HG02938 (cell line): ENCODE measurements around the gene CHAF1A.

Experiments used
- ATAC-seq: cut with Tn5 transposase; IDR thresholded peaks from one replicate; pipeline ENCODE4 v1.9.1; 2021; ENCODE audit warnings: mild to moderate bottlenecking, moderate library complexity; ENCODE audit not compliant: unreplicated experiment

CHAF1A gene

DNA sequence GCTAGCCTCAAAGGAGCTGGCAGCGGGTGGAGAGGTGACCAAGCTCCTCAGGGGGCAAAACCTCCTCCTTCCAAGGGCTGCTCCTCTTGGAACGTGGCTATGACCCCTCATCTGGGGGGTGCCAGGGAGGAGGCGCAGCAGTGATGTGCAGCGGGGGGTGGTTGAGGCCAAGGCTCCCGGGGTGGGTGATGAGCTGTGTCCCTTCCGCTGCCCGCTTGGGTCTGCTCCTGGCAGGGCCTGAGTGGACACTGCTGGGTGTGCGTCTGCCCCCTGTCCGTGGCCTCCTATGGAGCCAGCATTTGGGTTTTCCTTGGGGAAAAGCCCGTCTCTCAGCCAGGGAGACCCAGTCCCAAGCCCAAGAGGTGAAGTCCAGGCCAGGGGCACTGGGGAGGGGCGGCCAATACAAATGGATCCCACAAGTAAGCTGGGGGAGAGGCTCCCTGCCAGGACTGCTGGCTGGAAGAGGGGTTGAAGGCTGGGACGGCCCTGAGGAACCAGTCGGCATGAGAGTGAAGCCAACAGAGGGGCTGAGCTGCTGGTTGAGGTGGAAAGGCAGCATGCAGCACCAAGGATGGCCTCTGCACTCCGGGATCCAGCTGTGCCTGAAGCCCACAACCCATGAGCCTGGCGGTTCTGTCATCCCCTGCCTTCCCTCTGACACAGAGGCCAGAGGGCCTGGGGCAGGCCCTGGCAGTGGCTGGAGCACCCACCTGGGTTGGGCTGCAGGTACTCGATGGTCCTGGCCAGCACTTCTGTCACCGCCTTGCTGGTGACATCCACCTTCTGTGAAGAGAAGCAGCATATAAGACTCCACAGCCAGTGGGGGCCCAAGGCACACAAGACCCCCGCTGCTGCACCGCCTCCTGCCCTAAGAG lies 36.4 kb upstream of the CHAF1A start:
- ATAC-seq: no peak

DNA sequence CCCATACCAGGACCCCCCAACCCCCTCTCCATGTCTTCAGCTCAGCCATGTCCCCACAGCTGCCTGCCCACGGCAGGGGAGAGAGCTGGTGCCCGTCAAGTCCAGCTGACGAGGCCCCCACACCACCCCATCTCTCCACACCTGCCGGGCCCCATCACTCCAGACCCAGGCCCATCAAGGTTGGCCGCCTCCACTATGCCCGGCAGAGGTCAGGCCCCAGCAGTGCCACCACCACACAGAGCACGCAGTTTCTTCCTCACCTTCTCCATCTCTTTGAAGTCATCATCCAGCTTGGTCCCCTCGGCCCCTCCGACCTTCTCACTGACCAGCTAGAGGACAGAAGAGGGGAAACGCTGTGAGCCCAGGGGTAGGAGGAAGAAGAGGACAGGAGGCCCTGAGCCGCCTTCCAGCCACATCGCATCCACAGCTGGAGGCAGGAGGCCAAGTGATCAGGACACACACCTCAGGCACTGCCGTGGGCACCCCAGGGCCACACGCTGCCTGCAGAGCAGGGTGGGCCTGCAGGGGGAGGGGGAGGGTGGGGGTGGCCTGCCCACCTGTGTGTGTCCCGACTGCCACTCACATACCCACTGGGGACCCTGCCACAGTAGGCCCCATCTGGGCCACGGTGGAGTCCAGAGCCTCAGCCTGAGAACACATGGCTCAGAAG lies 35.6 kb upstream of the CHAF1A start:
- no peak for ATAC-seq

DNA sequence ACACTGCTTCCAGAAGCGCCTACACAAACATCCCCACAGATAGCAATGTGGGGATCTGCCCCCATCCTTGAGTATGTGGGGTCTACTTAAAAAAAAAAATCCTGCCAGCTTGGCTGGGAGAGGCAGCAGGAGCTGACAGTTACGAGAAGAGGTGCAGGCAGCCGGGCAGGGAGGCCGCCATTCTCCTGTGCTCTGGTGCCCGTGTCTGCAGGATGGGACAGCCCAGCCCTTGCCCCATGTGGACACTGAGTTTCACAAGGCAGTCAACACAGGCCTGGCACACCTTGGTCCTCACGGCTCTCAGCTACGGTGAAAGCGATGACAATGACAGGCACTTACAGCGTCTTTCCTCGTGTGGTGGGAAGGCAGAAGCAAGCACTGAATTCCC lies 35.1 kb upstream of the CHAF1A start:
- no peak for ATAC-seq

DNA sequence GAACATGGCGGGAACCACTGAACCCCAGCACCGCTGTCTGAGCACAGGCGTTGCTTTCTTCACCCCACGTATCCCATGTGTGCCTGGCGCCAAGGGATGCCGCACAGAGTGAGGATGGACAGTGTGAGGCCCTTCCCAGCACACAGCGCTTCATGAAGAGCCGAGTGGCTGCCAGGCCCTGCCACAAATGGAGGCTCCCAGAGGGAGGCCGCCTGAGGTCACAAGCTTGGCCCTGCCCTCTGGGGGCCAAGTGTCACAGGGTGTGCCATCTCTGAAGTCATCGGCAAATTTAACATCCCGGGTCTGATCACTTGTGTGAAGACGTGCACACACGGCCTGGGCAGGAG lies 34.7 kb upstream of the CHAF1A start:
- ATAC-seq: no peak

DNA sequence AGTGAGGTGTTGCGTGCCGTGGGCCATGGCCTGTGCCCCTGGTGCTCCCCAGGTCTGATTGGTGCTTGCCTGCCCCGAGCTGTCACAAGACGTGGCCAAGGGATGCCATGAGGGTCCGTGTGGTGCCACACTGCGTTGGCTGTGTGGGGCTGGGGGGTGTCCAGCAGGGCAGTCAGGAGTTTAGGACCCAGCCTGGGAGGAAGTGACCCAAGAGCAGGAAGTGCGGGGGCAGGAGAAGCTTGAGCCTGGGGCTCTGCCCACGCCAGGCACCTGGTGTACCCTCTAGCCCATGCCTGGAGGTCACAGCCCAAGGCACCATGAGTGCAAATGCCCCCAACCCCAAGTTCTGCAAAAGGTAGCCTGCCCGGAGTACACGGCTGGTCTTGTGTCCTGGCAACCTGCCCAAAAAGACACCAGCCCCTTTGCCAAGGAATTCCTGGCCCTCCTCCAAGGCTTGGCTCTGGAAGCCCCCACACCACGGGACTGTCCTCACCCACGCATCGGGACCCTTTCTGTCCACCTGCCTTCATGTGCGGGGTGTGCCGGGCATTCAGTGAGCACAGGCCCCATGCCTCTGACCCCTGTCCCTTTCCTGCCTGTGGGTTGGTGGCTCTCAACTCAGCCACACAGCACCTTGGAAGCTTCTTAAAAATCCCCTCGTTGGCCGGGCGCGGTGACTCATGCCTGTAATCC lies 34.2 kb upstream of the CHAF1A start:
- no peak for ATAC-seq

DNA sequence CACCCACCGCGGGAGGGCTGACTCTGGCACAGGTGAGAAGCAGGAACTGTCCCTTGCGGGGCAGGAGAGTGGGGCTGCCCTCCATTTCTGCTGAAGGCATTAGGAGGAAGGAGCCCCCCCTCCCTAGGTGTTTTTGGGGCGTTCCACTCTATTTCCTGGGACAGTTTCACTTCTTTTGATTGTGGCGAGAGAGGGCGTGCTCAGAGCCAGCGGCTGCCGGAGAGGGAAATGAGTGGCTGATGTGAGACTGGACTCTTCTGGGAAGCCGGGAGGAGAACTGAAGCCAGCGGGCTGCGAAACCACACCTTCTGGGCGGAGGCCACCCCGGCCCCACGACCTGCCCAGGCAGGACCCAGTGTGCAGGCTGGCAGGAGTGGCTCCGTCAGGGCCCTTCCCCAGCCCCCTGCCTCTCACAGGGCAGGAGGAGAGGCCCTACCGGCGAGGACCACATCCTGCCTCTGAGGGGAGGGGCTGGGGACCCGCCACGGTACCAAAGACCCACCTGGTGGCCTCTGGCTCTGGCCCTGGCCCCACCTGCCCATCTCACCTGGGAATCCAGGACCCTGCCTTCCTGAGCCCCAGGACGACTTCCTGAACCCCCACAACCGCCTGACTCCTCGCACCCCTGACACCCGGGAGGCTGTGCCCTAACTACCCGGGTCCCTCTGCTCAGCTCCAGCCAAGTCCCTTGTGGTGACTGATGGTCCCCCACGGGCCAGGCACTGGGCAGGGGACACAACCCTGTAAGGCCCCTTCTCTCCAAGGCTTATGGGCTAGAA lies 33.1 kb upstream of the CHAF1A start:
- ATAC-seq: peak; percentile 46

DNA sequence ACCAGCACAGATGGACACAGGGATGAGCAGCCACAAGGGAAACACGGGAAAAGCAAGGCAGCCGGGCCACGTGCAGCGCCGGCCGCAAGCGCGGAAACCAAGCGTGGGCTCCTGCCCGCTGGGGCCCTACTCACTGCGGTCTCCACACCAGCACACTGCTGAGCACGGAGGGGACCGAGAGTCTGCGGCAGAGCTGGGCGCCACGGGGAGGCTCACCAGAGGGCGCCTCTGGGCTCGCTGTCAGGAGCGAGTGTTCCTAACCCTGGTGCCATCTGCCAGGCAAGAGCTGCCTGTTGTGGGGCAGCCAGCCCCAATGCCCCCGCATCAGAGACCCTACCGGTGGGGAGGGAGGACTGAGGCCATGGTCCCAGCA lies 32.6 kb upstream of the CHAF1A start:
- ATAC-seq: no peak

DNA sequence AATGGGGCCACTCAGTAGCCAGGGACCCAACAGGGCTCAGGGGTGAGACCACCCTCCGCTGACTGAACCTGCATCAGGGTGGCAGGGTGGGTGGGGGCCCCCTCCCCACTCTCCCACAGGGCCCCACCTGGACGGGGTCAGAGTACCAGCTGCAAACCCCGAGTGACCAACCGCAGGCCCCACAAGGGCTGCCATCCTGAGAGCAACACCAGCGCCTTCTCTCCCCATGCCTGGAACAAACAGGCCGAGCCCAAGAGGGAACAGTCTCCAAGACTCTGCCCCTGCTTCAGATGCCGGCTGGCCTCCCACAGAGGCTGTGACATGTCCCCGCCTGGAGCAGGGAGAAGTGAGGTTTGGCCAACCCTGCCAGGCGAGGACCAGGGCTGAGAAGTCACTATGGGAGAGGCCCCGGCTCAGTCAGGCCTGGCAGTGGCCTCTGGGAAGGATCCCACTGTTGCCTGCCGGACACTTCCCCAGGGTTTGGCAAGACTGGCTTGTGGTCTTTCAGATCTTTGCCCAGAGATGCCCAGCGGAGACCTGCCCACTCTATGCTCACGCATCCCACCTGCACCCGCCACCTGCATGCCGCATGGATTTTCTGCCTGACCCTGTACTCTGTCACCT lies 31.9 kb upstream of the CHAF1A start:
- ATAC-seq: no peak

DNA sequence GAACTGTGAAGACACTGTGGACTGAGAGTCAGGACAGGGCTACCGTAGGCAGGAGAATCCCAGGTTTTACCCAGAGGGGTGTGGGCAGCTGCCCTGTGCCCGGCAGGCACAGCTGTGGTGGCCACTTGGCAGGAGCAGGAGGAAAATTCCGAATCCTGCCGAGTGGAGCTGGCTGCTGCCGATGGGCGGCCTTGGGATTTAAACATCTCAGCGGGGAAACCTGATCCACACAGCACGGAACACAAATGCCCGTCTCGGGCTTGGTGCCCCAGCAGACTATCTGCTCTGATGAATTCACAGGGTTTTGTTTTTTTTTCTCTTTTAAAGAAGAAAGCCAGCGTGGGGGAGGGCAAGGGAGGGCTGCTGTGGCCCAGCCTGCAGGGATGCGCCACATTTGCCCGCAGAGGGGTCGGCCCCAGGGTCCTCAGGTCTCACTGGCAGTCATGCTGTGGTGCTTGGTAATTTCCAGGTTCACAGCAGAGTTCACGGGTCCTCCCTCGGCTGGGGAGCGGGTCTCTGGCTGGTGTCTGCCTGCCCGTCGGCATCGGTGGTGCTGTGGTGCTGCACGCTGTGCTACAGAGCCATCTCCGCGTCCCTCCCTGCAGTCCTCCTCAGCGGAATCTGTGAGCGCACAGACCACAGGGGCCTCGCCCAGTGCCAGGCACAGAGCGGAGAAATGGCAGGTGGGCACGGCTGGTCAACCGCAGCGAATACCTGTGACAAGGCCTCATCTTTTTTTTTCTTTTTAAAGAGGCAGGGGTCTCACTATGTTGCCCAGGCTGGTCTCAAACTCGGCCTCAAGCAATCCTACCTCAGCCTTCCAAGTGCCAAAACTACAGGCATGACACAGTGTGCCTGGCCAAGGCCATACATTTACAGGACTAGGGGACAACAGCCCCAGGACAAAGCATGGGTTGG lies 30.9 kb upstream of the CHAF1A start:
- ATAC-seq: no peak

DNA sequence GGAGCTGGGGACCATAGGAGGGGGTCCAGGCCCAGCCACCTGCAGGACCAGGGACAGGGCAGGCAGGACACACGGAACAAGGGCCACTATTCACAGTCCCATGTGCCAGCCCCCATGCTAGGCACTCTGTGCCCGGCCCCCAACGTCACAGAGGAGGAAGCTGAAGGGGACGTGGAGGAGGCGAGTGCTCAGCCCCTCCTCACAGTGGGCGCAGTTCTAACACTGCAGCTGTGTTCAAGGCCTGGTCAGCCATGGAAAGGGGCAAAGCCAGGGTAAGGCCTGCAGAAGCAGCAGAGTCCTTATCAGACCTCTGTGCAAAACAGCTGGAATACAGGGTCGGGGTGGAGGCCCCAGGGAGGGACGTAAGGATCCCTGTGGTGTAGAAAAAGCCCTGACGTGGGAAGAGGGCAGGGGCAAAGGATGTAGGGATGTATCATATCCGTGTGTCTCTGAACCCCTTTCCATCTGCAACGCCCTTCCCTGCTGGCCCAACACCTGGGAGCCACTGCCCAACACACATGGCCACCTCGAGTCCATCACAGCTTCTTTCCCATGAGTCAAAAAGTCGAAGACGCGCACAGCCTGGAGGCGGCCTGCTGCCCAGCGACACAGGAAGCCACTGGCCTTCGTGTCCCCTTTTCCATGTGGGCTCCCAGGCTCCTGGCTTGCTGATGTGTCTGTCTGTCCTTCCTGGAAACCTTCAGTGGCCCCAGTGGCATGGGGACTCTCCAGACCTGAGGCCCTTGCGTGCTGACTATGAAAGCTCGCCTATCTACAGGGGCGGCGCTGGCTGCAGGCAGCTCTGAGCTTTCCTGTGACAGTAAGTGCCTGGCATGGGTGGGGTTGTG lies 30.1 kb upstream of the CHAF1A start:
- ATAC-seq: no peak

DNA sequence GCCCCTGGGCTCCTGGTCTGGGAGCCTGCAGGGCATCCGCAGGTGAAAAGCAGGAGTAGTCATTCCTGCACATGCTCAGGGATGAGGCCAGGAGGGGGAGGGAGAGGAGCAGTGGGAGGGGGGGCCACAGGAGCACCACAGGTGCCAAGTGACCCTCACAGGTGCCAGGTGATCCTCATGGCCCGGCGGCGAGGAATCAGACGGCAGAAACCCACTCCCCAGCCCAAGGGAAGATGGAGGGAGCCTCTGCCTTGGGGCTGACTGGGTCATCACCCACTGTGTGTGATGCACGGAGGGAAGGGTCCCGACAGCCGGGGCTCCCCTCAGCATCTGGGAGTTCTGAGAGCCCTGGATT lies 29.4 kb upstream of the CHAF1A start:
- ATAC-seq: no peak

DNA sequence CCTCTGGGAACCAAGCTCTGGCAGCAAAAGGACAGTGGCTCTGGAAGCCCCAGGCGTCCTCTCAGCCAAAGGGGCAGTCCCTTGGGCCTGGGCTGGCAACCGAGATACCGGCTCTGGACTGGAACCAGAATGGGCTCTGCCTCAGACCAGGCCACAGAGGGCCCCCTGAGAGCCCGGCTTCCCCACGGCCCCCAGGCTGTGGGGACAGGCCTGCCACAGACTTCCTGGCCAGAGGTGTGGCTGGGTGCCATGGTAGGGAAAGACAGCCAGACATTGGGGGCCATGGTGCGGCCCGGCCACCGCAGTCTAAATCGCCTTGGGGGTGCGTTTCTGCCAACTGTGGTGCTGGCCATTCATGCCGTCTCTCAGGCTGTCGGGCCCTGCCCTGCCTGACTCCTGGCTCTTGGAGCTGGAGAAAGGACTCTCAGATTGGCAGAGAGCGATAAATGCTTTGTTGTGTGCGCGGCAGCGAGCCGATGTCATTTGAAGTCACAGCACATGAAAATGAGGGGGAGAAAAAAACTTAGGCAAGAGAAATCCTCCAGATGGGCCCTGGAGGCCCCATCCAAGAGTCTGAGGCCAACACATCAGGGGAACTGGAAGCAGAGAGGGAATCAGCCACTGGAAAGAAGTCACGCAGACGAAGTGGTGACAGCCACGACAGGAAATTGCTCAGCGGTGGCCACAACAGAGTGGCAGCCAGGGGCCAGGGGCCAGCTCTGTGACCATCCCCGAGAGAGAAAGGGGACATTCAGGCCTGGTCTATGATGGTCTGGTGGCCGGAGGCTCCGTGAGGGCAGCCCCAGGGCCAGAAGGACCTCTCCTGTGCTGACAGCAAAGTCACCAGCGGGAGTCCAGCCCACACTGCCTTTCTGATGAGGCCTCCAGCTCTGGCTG lies 28.6 kb upstream of the CHAF1A start:
- ATAC-seq: no peak

DNA sequence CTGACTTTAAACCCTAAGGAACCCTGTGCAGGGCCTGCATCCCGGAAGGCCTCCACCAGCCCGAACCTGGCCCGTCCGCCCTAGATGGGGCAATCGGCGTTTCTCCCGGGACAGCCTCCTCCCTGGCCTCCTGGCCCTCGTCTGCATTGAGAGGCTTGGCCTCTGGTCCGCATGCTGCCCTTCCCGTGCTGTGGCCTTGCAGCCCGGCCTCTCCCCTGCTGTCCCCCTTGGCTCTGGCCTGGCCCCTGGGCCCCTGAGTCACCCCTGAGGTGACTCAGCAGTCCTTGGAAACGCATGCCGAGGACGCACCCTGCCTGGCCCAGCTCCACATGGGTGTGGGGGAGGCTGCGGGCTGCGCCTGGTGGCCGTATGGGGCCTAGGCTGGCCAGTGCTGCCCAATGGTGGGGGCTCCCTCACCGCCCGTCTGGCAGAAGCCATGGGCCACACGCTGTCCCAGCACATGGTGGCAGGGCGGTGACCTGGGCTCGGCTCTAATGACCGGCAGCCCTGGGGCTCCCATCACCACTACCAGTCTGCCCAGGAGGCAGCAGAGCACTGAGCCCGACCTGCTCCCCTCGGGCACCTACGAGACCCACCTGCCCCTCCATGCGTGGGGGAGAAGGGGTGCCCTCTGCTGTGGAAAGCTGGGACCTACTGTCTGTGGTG lies 27.8 kb upstream of the CHAF1A start:
- ATAC-seq: no peak

DNA sequence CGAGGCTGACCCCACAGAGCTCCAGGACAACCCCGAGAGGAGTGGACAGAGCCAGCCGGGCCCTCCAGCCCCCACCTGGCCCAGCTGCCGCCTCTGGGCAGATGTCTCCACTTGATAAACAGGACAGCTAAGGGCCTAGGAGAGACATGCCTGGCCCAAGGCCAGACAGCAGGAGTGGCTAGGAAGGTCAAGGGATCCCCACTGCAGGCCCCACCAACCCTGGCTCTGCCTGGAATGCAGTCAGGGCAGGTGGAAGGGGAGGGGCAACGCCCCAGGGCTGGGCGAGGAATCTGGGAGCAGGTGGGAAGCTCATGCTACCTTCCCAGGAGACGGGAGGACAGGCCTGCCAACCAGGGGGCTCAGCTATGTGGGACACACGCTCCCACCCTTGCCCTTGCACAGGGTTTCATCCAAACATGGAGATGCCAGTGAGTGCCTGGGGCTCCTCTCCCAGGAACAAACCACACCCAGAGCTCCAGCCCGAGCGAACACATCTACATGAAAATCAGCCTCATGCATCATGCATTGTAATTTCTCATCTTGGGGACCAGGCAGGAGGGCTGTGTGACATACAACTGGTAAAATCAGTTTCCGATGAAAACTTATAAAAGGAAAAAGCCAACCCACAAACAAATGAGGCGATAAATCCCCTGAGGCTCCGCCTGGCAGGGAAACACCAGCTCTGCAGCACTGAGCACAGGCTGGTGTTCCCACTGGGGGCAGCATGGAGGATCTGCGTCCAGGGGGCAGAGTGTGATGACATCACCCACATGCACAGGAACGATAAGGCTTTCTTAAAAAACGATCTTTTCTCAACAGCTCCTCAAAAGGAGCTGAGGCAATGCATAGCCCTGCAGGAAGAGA lies 27.0 kb upstream of the CHAF1A start:
- no peak for ATAC-seq

DNA sequence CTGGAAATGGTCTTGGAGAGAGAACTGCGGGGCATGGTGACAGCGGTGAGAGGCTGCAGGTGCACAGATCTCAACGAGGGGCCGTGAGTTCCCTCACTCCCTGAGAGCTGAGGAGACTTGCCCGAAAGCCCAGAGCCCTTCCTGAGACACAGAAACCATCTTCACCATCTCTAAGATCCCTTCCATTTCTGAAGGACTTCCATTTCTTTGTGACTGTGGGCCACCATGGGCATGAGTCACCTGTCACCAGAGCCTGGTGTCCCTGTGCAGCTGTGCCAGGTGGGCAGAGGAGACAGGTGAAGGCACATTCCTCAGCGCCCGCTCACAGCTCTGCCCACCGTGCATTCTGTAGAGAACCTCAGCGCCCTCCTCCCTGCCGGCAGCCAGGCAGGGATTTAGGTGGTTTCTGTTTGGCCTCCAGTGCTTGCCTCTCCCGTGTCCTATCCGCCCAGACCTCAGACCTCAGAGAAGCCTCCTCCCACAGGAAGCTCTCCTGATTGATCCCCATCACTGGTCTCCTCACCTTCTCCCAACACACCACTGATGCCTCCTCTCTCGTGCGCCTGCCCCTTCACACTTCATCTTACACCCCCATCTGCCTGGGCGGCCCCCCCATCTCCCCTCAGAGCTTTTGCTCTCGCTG lies 26.3 kb upstream of the CHAF1A start:
- no peak for ATAC-seq

DNA sequence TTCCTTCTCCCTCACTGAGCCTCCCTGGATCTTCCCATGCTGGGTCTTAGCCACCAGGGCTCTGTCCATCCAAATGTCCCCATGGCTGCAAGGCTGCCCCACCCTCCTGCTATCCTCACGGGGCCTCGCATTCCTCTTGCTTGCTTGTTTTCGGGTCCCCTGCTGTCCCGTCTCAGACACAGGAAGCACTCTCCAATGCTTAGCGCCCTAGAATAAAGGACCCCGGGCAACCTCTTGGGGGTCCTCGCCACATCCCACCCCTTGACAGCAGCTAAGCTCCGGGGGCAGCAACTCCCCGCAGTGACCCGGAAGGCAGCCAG lies 25.8 kb upstream of the CHAF1A start:
- ATAC-seq: no peak
